ENCODE data around the gene BIRC7. TPM values are rescaled to one million over a fixed set of nuclear protein-coding genes. Genes with fewer than 3 reads are reported as not detected.

Gene BIRC7
- total RNA-seq, 1 donor from 2014 or later = 15.5 TPM

DNA sequence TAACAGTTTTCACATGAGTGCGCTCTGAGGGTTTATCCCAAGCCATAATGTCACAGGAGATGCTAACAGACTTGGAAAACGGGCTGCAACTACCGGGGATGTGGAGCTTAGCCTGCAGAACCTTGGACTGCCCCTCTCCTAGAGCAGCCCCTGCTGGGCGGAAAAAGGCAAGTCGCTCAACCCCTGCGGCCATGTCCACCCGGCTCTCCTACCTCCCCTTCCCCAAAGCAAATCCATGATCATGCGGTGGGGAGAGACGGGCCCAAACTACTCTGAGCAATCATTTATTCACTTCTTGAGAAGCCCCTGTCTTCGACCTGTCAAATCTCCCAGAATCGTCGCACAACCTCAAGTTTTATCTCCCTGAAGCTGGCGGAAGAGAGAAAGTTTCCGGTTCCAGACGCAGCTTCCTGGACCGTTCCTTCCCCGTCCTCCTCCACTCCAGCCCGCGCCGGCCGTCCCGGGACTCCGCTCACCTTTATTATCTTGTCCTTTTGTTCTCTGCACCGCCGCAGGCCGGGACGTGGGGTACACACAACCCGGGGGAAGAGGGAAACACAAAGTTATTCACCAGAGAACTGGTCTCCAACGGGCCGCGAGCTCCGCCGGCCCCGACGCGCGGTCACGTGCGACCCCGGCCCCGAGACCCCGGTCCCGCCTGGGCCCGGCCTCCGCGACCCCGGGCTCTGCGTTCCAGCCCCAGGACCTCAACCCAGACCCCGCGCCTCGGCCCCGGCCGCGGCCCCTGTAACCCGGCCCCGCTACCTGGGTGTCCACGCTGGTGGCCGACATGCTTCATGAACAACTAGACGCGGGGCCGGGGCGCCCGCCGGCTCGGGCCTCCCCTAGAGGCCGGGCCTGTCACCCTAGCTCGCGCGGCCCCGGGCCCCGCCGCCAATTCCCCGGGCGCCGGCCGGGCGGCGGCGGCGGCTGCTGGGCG is 20.3 kb upstream of the BIRC7 start:
- DNase-seq (no peak), ATAC-seq (peak; percentile 8)
- TF ChIP-seq, protein P1, sequence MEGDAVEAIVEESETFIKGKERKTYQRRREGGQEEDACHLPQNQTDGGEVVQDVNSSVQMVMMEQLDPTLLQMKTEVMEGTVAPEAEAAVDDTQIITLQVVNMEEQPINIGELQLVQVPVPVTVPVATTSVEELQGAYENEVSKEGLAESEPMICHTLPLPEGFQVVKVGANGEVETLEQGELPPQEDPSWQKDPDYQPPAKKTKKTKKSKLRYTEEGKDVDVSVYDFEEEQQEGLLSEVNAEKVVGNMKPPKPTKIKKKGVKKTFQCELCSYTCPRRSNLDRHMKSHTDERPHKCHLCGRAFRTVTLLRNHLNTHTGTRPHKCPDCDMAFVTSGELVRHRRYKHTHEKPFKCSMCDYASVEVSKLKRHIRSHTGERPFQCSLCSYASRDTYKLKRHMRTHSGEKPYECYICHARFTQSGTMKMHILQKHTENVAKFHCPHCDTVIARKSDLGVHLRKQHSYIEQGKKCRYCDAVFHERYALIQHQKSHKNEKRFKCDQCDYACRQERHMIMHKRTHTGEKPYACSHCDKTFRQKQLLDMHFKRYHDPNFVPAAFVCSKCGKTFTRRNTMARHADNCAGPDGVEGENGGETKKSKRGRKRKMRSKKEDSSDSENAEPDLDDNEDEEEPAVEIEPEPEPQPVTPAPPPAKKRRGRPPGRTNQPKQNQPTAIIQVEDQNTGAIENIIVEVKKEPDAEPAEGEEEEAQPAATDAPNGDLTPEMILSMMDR (IDR thresholded peaks at IDR 0.05) = peak; percentile 34
- Histone ChIP-seq H3K4me3 (peak overlapping the region; percentile 91), H3K36me3 (peaks cover 38% of the 10 kb centered on the region), H3K4me1 (peaks cover 33% of the 10 kb centered on the region), H3K9me3 (no peaks in the 10 kb centered on the region), H3K27ac (peak overlapping the region; percentile 85), H3K27me3 (no peaks in the 10 kb centered on the region)
- intact Hi-C loops (cut with DNase I) = no loop called here

DNA sequence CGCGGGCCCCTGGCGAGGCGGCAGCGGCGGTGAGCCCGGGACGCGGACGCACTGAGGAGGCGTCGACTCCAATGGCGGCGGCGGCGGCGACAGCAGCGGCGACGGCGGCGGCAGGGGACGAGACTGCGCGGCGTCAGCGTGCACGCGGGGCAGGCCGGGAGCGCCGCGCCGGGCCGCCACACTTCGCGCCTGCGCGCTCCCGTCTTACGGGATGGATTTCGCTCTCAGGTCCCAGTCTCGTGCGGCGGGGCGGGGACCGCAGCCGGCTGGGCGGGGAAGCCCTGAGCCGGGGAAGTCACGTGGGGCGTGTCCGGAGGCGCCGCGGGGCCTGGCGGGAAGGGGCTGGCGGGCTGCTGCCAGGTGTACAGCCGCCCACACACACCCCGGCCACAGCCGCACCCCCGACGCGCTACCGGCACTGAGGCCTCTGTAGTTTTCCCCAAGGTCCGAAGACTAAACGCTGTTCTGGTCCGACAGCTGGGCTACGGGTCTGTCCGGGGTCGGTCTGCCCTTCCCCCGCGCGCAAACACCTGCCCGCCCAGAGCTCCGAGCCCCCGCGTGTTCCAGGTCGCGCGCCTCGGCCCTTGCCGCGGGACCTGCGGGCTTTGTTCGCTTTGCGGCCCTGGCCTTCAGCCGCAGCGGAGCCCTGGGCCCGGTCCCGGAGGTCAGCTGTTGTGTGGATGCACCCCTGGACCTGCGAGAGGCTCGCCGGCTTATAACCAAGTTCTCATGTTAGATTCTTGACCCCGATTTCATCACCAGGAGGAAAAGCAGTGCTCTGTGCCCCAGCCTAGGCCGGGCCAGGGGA is 19.5 kb upstream of the BIRC7 start, which contains the start of gene YTHDF1:
YTHDF1 (minus strand) TSS at position 91 of the 808 bp plus-strand sequence. CDS start 239 bp downstream, outside the sequence.
- peaks cover 33% of the 10 kb centered on the region for H3K4me1 ChIP-seq
- peaks cover 30% of the 10 kb centered on the region for H3K36me3 ChIP-seq
- H3K9me3 ChIP-seq = no peaks in the 10 kb centered on the region
- intact Hi-C loops (cut with DNase I) = no loop called here
- peak within 1 kb of the TSS; percentile 91 for H3K4me3 ChIP-seq
- peak within 1 kb of the TSS; percentile 88 for H3K27ac ChIP-seq
- ATAC-seq (peak; percentile 97), DNase-seq (peak; percentile 99)
- no peaks in the 10 kb centered on the region for H3K27me3 ChIP-seq
- TF ChIP-seq, protein P1 (IDR thresholded peaks at IDR 0.05) = no peak

DNA sequence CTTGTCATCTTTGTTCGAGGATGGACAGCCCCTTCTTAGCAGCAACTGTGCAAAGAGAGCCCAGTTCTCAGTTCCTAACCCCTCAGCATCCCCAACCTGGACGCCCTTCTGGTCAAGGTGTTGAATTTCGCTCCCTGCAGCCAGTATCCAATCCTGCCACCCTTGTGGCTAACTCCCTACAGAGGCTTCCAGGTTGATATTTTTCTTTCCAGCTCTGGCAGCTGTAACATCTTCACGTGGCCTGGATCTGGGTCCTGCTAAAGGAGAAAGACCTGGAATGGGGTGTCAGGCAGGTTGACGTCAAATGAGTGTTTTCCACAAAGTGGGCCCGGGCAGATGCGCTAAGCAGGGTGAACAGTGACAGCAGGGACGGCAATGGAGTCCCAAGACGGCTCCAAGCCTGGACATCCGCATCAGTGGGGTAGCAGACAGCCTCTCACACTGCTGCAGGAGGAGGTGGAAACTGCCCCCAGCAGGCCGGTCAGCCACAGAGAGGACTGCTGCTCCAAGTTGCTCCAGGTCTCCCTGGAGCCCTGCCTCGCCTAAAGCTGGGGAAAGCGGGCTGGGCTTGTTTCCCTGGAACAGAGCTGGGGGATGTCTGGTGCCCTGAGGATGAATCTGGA is 18.7 kb upstream of the BIRC7 start:
- Histone ChIP-seq H3K4me1 (peaks cover 33% of the 10 kb centered on the region), H3K27me3 (no peaks in the 10 kb centered on the region), H3K4me3 (peak overlapping the region; percentile 80), H3K27ac (peak overlapping the region; percentile 88), H3K9me3 (no peaks in the 10 kb centered on the region), H3K36me3 (peaks cover 27% of the 10 kb centered on the region)
- TF ChIP-seq, protein P1 (IDR thresholded peaks at IDR 0.05) = no peak
- intact Hi-C loops (cut with DNase I) = no loop called here
- no peak for ATAC-seq
- no peak for DNase-seq

DNA sequence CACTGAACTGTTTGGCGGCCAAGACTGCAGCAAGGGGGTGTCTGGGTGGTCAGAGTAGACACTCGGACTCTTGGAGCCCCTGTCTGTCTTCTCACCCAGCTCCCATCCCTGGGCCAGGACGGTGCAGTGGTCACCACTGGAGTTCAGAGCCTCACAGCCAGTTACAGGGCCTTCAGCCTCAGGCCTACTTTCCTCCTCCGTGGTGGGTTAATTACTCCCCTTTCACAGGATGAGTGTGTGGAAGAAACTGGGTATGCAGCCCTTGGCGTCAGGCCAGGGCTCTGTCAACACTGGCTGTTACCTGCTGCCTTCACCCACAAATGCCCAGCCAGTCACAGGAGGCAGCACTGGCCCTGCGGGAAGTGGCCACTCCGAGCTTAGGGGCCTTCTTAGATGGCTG is 18.0 kb upstream of the BIRC7 start:
- DNase-seq = no peak
- intact Hi-C loops (cut with DNase I) = no loop called here

More for the DNA sequence above, 18.0 kb upstream of the BIRC7 start:
- TF ChIP-seq, protein P1 (IDR thresholded peaks at IDR 0.05) = no peak
- Histone ChIP-seq H3K4me3 (no peak overlapping the region), H3K27me3 (peaks cover 3% of the 10 kb centered on the region), H3K4me1 (peaks cover 28% of the 10 kb centered on the region), H3K9me3 (no peaks in the 10 kb centered on the region), H3K36me3 (peaks cover 20% of the 10 kb centered on the region), H3K27ac (no peak overlapping the region)
- ATAC-seq = no peak
